Liver (tissue), 3 donors: ENCODE results near the gene CIC.

ENCODE experiments used
- ATF3 ChIP-seq: IDR thresholded peaks from 2 replicates; pipeline ENCODE4 v1.6.1; 2016; ENCODE audit warnings: antibody characterized with exemption
- TF ChIP-seq, protein P1 (sequence below): fragments of 150-350 bp; IDR thresholded peaks from 2 replicates; pipeline ENCODE4 v1.5.1; 2017; ENCODE audit warnings: improper control_type of control experiment, low read depth, low read length; ENCODE audit not compliant: missing input control
- donor health status: healthy.
- donor health status: healthy.

DNA sequence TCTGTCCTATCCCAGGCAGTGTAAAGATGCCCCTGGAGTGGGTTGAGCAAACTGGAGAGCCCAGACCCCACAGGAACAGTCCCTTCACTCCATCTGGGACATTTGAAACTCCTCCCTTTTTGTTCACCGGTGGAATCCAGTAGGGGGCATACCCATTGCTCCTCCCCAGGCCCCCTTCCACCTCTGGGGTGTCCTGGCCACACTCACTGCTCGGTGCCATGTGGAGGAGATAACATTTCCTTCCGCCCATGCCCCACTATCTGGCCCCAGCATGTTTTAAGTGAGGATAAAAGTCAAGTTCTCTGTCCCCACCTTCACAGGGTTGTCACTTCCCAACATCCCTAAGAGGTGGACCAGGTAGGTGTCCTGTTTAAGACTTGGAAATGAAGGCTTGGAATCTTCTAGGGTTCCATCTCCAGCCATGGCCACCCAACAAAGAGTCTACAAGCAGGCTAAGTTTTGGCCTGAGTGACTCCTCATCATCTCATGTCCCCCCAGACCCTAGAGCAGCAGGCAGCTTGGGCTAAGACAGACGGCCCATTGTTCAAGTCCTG lies 39.7 kb upstream of the CIC start:
- TF ChIP-seq ATF3, result no peak
- TF ChIP-seq, protein P1, sequence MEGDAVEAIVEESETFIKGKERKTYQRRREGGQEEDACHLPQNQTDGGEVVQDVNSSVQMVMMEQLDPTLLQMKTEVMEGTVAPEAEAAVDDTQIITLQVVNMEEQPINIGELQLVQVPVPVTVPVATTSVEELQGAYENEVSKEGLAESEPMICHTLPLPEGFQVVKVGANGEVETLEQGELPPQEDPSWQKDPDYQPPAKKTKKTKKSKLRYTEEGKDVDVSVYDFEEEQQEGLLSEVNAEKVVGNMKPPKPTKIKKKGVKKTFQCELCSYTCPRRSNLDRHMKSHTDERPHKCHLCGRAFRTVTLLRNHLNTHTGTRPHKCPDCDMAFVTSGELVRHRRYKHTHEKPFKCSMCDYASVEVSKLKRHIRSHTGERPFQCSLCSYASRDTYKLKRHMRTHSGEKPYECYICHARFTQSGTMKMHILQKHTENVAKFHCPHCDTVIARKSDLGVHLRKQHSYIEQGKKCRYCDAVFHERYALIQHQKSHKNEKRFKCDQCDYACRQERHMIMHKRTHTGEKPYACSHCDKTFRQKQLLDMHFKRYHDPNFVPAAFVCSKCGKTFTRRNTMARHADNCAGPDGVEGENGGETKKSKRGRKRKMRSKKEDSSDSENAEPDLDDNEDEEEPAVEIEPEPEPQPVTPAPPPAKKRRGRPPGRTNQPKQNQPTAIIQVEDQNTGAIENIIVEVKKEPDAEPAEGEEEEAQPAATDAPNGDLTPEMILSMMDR, result no peak
